T-helper 22 cell (primary cell): ENCODE data around the gene SLC13A3.

Experiments
- DNase-seq: peaks from one replicate; pipeline ENCODE4 v3.0.0-alpha.2; 2020; ENCODE audit warnings: low read depth

The SLC13A3 gene

GRCh38 chr20:46605181-46605580 lies 46.1 kb downstream of the SLC13A3 start:
- no peak for DNase-seq

GRCh38 chr20:46604551-46605133 lies 46.6 kb downstream of the SLC13A3 start:
- no peak for DNase-seq

GRCh38 chr20:46602429-46602828 lies 48.8 kb downstream of the SLC13A3 start:
- no peak for DNase-seq

GRCh38 chr20:46601603-46602122 lies 49.6 kb downstream of the SLC13A3 start:
- DNase-seq, result no peak

- DNase-seq, result no peak
Observed at GRCh38 chr20:46600286-46600752, 50.9 kb downstream of the SLC13A3 start.

- no peak for DNase-seq
Observed at GRCh38 chr20:46599227-46599987, 51.9 kb downstream of the SLC13A3 start.

GRCh38 chr20:46595933-46596332 lies 55.3 kb downstream of the SLC13A3 start:
- DNase-seq, result no peak

- DNase-seq, result no peak
Observed at GRCh38 chr20:46594725-46595124, 56.5 kb downstream of the SLC13A3 start.

GRCh38 chr20:46592580-46593362 lies 58.5 kb downstream of the SLC13A3 start:
- no peak for DNase-seq

- DNase-seq, result no peak
Observed at GRCh38 chr20:46590443-46590842, 60.8 kb downstream of the SLC13A3 start.

- no peak for DNase-seq
Observed at GRCh38 chr20:46588532-46589511, 62.4 kb downstream of the SLC13A3 start.

GRCh38 chr20:46587986-46588385 lies 63.3 kb downstream of the SLC13A3 start:
- no peak for DNase-seq

- no peak for DNase-seq
Observed at GRCh38 chr20:46586724-46587123, 64.5 kb downstream of the SLC13A3 start.

- no peak for DNase-seq
Observed at GRCh38 chr20:46584508-46584907, 66.8 kb downstream of the SLC13A3 start.

GRCh38 chr20:46583411-46584214 lies 67.6 kb downstream of the SLC13A3 start:
- DNase-seq, result no peak

GRCh38 chr20:46582648-46583047 lies 68.6 kb downstream of the SLC13A3 start:
- no peak for DNase-seq

- DNase-seq, result no peak
Observed at GRCh38 chr20:46581391-46581790, 69.9 kb downstream of the SLC13A3 start.

GRCh38 chr20:46580613-46581205 lies 70.5 kb downstream of the SLC13A3 start:
- no peak for DNase-seq

- no peak for DNase-seq
Observed at GRCh38 chr20:46578745-46579144, 72.5 kb downstream of the SLC13A3 start.

- DNase-seq, result no peak
Observed at GRCh38 chr20:46576774-46577395, 74.4 kb downstream of the SLC13A3 start.
